Ectodermal cell (in vitro differentiated cells): Measurements from ENCODE around the gene OSBPL1A.

ENCODE experiments used
- H3K27ac ChIP-seq: 2 replicates; pipeline ENCODE4 v1.7.0; 2013; ENCODE audit warnings: mild to moderate bottlenecking, low read depth, low read length; ENCODE audit not compliant: insufficient read depth, poor library complexity, severe bottlenecking
- H3K27me3 ChIP-seq: 2 replicates; pipeline ENCODE4 v1.7.0; 2013; ENCODE audit warnings: mild to moderate bottlenecking, low read length; ENCODE audit not compliant: insufficient read depth, control insufficient read depth, poor library complexity, severe bottlenecking
- H3K36me3 ChIP-seq: one replicate; pipeline ENCODE4 v1.7.0; 2013; ENCODE audit warnings: low read length; ENCODE audit not compliant: control insufficient read depth, insufficient read depth
- H3K4me1 ChIP-seq: one replicate; pipeline ENCODE4 v1.7.0; 2013; ENCODE audit warnings: low read length; ENCODE audit not compliant: control insufficient read depth, insufficient read depth
- H3K4me3 ChIP-seq: 2 replicates; pipeline ENCODE4 v1.7.0; 2013; ENCODE audit warnings: low read depth, low read length, control low read depth; ENCODE audit not compliant: insufficient read depth
- H3K9me3 ChIP-seq: 2 replicates; pipeline ENCODE4 v1.7.0; 2013; ENCODE audit warnings: mild to moderate bottlenecking, low read length, moderate library complexity; ENCODE audit not compliant: control insufficient read depth
- WGBS, 2 experiments: methylation state at CpG; one replicate each; pipeline ENCODE4 v1.1.7; 2013; ENCODE audit warnings: missing lambda C conversion rate in 2 of 2; 5-methylcytosine and 5-hydroxymethylcytosine counted together

OSBPL1A gene

GRCh38 chr18:24121625-24122024, 276.0 kb downstream of the OSBPL1A start:
- Histone ChIP-seq H3K27ac (no peak overlapping the region), H3K4me1 (no peaks in the 10 kb centered on the region), H3K36me3 (no peaks in the 10 kb centered on the region), H3K27me3 (no peaks in the 10 kb centered on the region), H3K9me3 (no peaks in the 10 kb centered on the region), H3K4me3 (no peak overlapping the region)
- 89 to 97% methylated on average over 2 of the region's 2 CpGs for WGBS, 2 experiments

GRCh38 chr18:24120676-24121075, 276.9 kb downstream of the OSBPL1A start:
- no peaks in the 10 kb centered on the region for H3K27me3 ChIP-seq
- no peaks in the 10 kb centered on the region for H3K36me3 ChIP-seq
- no peaks in the 10 kb centered on the region for H3K9me3 ChIP-seq
- H3K4me3 ChIP-seq, result no peak overlapping the region
- no peak overlapping the region for H3K27ac ChIP-seq
- WGBS, 2 experiments, result 91 to 100% methylated on average over 3 to 4 of the region's 4 CpGs
- no peaks in the 10 kb centered on the region for H3K4me1 ChIP-seq

- Histone ChIP-seq H3K4me1 (no peaks in the 10 kb centered on the region), H3K4me3 (no peak overlapping the region), H3K36me3 (no peaks in the 10 kb centered on the region), H3K9me3 (no peaks in the 10 kb centered on the region), H3K27ac (no peak overlapping the region), H3K27me3 (no peaks in the 10 kb centered on the region)
- 71 to 72% methylated on average over 6 to 8 of the region's 8 CpGs for WGBS, 2 experiments
These were observed 278.7 kb downstream of the OSBPL1A start for GRCh38 chr18:24118750-24119577.

GRCh38 chr18:24115628-24116027, 282.0 kb downstream of the OSBPL1A start:
- H3K36me3 ChIP-seq, result no peaks in the 10 kb centered on the region
- no peaks in the 10 kb centered on the region for H3K4me1 ChIP-seq
- WGBS, 2 experiments, result 97 to 98% methylated on average over 2 of the region's 2 CpGs
- H3K27ac ChIP-seq, result no peak overlapping the region
- no peaks in the 10 kb centered on the region for H3K9me3 ChIP-seq
- no peak overlapping the region for H3K4me3 ChIP-seq
- no peaks in the 10 kb centered on the region for H3K27me3 ChIP-seq

GRCh38 chr18:24114924-24115549, 282.6 kb downstream of the OSBPL1A start:
- no peak overlapping the region for H3K4me3 ChIP-seq
- no peaks in the 10 kb centered on the region for H3K36me3 ChIP-seq
- no peak overlapping the region for H3K27ac ChIP-seq
- no peaks in the 10 kb centered on the region for H3K4me1 ChIP-seq
- no peaks in the 10 kb centered on the region for H3K9me3 ChIP-seq
- no peaks in the 10 kb centered on the region for H3K27me3 ChIP-seq
- WGBS, 2 experiments, result 92 to 95% methylated on average over 4 of the region's 4 CpGs

GRCh38 chr18:24112874-24113615, 284.6 kb downstream of the OSBPL1A start:
- WGBS, 2 experiments, result 75 to 81% methylated on average over 15 of the region's 15 CpGs
- Histone ChIP-seq H3K4me3 (no peak overlapping the region), H3K27me3 (no peaks in the 10 kb centered on the region), H3K4me1 (no peaks in the 10 kb centered on the region), H3K27ac (no peak overlapping the region), H3K36me3 (no peaks in the 10 kb centered on the region), H3K9me3 (no peaks in the 10 kb centered on the region)

GRCh38 chr18:24112464-24112863, 285.2 kb downstream of the OSBPL1A start:
- WGBS, 2 experiments, result 96 to 97% methylated on average over 4 of the region's 4 CpGs

More at GRCh38 chr18:24112464-24112863, 285.2 kb downstream of the OSBPL1A start:
- H3K4me3 ChIP-seq, result no peak overlapping the region
- H3K9me3 ChIP-seq, result no peaks in the 10 kb centered on the region
- no peak overlapping the region for H3K27ac ChIP-seq
- no peaks in the 10 kb centered on the region for H3K4me1 ChIP-seq
- H3K36me3 ChIP-seq, result no peaks in the 10 kb centered on the region
- no peaks in the 10 kb centered on the region for H3K27me3 ChIP-seq
